Heart right ventricle (tissue), 16 donors: ENCODE data around the gene QSOX1. TPM values are rescaled to one million over a fixed set of nuclear protein-coding genes. Genes with fewer than 3 reads are reported as not detected.

Source experiments
- ATAC-seq, 8 donors: fragments of 200-7000 bp; cut with Tn5 transposase; one replicate each; pipeline ENCODE4 v1.9.1; 2020; ENCODE audit warnings: mild to moderate bottlenecking in 8 of 8, moderate library complexity in 8 of 8, moderate number of reproducible peaks in 1 of 8
- DNase-seq, 2 donors: peaks; one replicate each; pipeline ENCODE4 v3.0.0-alpha.2; 2020
- H3K27ac ChIP-seq, 10 donors: fragments of 200-600 bp; sonication (generic) in 2 of 10; one replicate each; pipeline versions ENCODE4 v1.5.0 to v1.8.0; 2020 to 2022; ENCODE audit warnings: mild to moderate bottlenecking in 3 of 10
- H3K27me3 ChIP-seq, 7 donors: fragments of 200-600 bp; one replicate each; pipeline ENCODE4 v1.8.0; 2021 to 2022; ENCODE audit warnings: mild to moderate bottlenecking in 2 of 7
- H3K36me3 ChIP-seq, 9 donors: fragments of 200-600 bp; sonication (generic) in 1 of 9; one replicate each; pipeline versions ENCODE4 v1.5.0 to v1.8.0; 2020 to 2022; ENCODE audit warnings: mild to moderate bottlenecking in 2 of 9
- H3K4me1 ChIP-seq, 9 donors: fragments of 200-600 bp; sonication (generic) in 1 of 9; one replicate each; pipeline versions ENCODE4 v1.5.0 to v1.8.0; 2020 to 2022; ENCODE audit warnings: mild to moderate bottlenecking in 4 of 9
- H3K4me3 ChIP-seq, 10 donors: fragments of 200-600 bp; sonication (generic) in 2 of 10; one replicate each; pipeline versions ENCODE4 v1.5.0 to v1.8.0; 2020 to 2022; ENCODE audit warnings: mild to moderate bottlenecking in 7 of 10, moderate library complexity in 2 of 10
- H3K9me3 ChIP-seq, 11 donors: fragments of 200-600 bp in 10 of 11; sonication (generic) in 2 of 11; one replicate each; pipeline versions ENCODE4 v1.5.0 to v1.8.0; 2013 to 2022; ENCODE audit warnings: mild to moderate bottlenecking in 2 of 11, control low read depth in 1 of 11, moderate library complexity in 1 of 11
- CTCF ChIP-seq, 9 donors: fragments of 200-600 bp; sonication (generic) in 2 of 9; IDR thresholded peaks; one replicate each; pipeline versions ENCODE4 v1.5.0 to v1.8.0; 2021 to 2022; ENCODE audit warnings: antibody characterized with exemption in 9 of 9, mild to moderate bottlenecking in 5 of 9, moderate library complexity in 1 of 9
- WGBS, 2 donors: extraction: QIAGEN DNeasy Blood & Tissue Kit; methylation state at CpG; one replicate each; pipeline ENCODE4 v1.1.7; 2013; ENCODE audit warnings: inconsistent platforms in 1 of 2; 5-methylcytosine and 5-hydroxymethylcytosine counted together
- intact Hi-C, 10 donors: fragments of 100-400 bp; cut with DNase I; formaldehyde crosslinking; loops; one replicate each; pipeline versions ENCODE4 v1.11.1 to v1.14.2; 2022
- polyA plus RNA-seq, 2 donors: library from polyadenylated mRNA; stranded (reverse); fragments of 200-250 nt; gene quantifications; one replicate each; pipeline ENCODE4 v1.2.3, GENCODE V29; 2013
- total RNA-seq, 10 donors: library from RNA; stranded (reverse); fragmentation: NEBNext Ultra II Directional in 3 of 10; extraction: Animal tissue kit (Norgen Biotek cat#: 25700) in 3 of 10; gene quantifications; one replicate each; pipeline versions ENCODE4 v1.2.1 to v1.2.4, GENCODE V29; 2021 to 2023
- donor health status: Arrhythmogenic right ventricular cardiomyopathy.
- donor health status: ischemic (EF 13 %, LVEDD 7.1; RV severe dilation, severe dysfunction).
- donor health status: healthy with polysubstance abuse.
- donor health status: DM: no; HTN: yes; CAD: no.
- donor health status: DM: no; HTN: no; CAD: no.
- donor health status: ischemic (EF 25% LVEDD 6.9; RV normal size, moderate dysfunction).
- donor health status: ischemic (EF 25% LVEDD 5.7; RV mildly dilated, moderate dysfunction).
- donor health status: healthy.
- donor health status: DM: yes; HTN: yes; CAD: no.
- donor health status: Ischemic cardiomyopathy.
- donor health status: ischemic (EF 35%, LVEDD 5.7; RV mildly dilated, moderate dysfunction).
- donor health status: nonischemic (EF 11% LVEDD 7.7; RV severe dilation, severe dysfunction).
- donor health status: DM: yes; HTN: yes; CAD: no.
- donor health status: PGD.
- donor health status: ischemic (EF 29% LVEDD 5.4; RV normal size, mild dysfunction).
- donor health status: nonischemic (EF 23%, LVEDD 6.1; RV moderate dilation, normal function).

Gene QSOX1
- total and polyA plus RNA-seq, 12 donors, result 43.5 to 198 (median 84.6) TPM

GRCh38 chr1:180154003-180154324 lies 705 bp upstream of the QSOX1 start:
- intact Hi-C loops, result loop anchor here in 1 of 10 donors (10.0 kb wide), 1 partner anchor 199 kb away; the partner anchor contains the start of gene CEP350
- peak overlapping the region; percentile 93 to 98 (median 96) for H3K27ac ChIP-seq
- no peak for TF ChIP-seq CTCF (IDR thresholded peaks at IDR 0.05)
- DNase-seq (no peak), ATAC-seq (peak in 3 of 8 donors; percentile 4 to 11 (median 7))
- peak overlapping the region; percentile 73 to 100 (median 95) for H3K4me3 ChIP-seq
- no peaks in the 10 kb centered on the region for H3K36me3 ChIP-seq
- 5 to 11% methylated on average over 7 of the region's 7 CpGs for WGBS, 2 donors
- H3K27me3 ChIP-seq, result no peaks in the 10 kb centered on the region
- H3K9me3 ChIP-seq, result no peaks in the 10 kb centered on the region
- H3K4me1 ChIP-seq, result peaks cover 0 to 56% (median 32%) of the 10 kb centered on the region in 9 donors

GRCh38 chr1:180155182-180155682 lies 563 bp downstream of the QSOX1 start:
- ATAC-seq (peak in 7 of 8 donors; percentile 2 to 49 (median 15)), DNase-seq (peak in 1 of 2 donors; percentile 37)
- Histone ChIP-seq H3K9me3 (no peaks in the 10 kb centered on the region), H3K36me3 (no peaks in the 10 kb centered on the region), H3K4me1 (peaks cover 0 to 62% (median 32%) of the 10 kb centered on the region in 9 donors), H3K27ac (peak overlapping the region; percentile 93 to 98 (median 96)), H3K27me3 (no peaks in the 10 kb centered on the region), H3K4me3 (peak overlapping the region; percentile 73 to 100 (median 95))
- intact Hi-C loops, result loop anchor here in 2 of 10 donors (5.0 to 10.0 kb wide), 2 partner anchors 43 to 200 kb away; partner anchors contain the start of gene CEP350 (in 1 of the 2)
- WGBS, 2 donors, result 2 to 3% methylated on average over 29 of the region's 29 CpGs
- no peak for TF ChIP-seq CTCF (IDR thresholded peaks at IDR 0.05)

- no peak for DNase-seq
- no peak for ATAC-seq
- peaks cover 0 to 61% (median 32%) of the 10 kb centered on the region in 9 donors for H3K4me1 ChIP-seq
- no peaks in the 10 kb centered on the region for H3K9me3 ChIP-seq
- TF ChIP-seq CTCF (IDR thresholded peaks at IDR 0.05), result no peak
- intact Hi-C loops, result loop anchor here in 2 of 10 donors (5.0 to 10.0 kb wide), 2 partner anchors 44 to 201 kb away; partner anchors contain the start of gene CEP350 (in 1 of the 2)
- H3K27me3 ChIP-seq, result no peaks in the 10 kb centered on the region
- no peaks in the 10 kb centered on the region for H3K36me3 ChIP-seq
- peak overlapping the region in 3 of 10 donors; percentile 1 to 98 (median 97) for H3K27ac ChIP-seq
- peak overlapping the region in 6 of 10 donors; percentile 73 to 100 (median 97) for H3K4me3 ChIP-seq
- WGBS, 2 donors, result 83 to 89% methylated on average over 4 of the region's 4 CpGs
Measured at GRCh38 chr1:180156201-180156600, 1.5 kb downstream of the QSOX1 start.

- Histone ChIP-seq H3K27ac (peak overlapping the region in 2 of 10 donors; percentile 4 to 98), H3K4me1 (peaks cover 0 to 56% (median 32%) of the 10 kb centered on the region in 9 donors), H3K4me3 (peak overlapping the region in 2 of 10 donors; percentile 99 to 100), H3K9me3 (no peaks in the 10 kb centered on the region), H3K27me3 (no peaks in the 10 kb centered on the region), H3K36me3 (no peaks in the 10 kb centered on the region)
- ATAC-seq, result no peak
- TF ChIP-seq CTCF (IDR thresholded peaks at IDR 0.05), result no peak
- no peak for DNase-seq
- intact Hi-C loops, result loop anchor here in 2 of 10 donors (5.0 to 10.0 kb wide), 2 partner anchors 44 to 202 kb away; partner anchors contain the start of gene CEP350 (in 1 of the 2)
- 69 to 71% methylated on average over 2 of the region's 2 CpGs for WGBS, 2 donors
Measured at GRCh38 chr1:180156631-180157091, 2.0 kb downstream of the QSOX1 start.
